AG08395 (cell line): ENCODE measurements around the gene TRA2B.

Source experiments
- DNase-seq: peaks from one replicate; pipeline ENCODE4 v3.0.0; 2012; ENCODE audit warnings: mixed read lengths, low spot score

Gene TRA2B

DNA sequence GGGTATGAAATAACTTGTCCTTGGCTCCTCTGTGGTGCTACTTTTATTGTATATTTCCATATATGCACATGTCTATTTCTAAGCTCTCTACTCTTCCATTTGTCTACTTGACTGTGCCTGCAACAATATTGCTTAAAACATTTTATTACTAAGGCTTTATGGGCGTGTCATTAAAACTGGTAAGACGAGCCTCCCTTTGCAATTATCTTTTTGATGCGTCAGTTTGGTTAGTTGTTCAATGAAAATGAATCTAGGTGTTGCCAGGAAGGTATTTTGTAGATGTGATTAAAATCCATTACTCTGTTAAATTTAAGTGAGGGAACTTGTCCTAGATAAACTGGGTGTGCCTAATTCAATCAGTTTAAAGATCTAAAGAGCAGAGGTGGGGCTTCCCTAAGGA lies 12.9 kb upstream of the TRA2B start:
- DNase-seq = no peak

DNA sequence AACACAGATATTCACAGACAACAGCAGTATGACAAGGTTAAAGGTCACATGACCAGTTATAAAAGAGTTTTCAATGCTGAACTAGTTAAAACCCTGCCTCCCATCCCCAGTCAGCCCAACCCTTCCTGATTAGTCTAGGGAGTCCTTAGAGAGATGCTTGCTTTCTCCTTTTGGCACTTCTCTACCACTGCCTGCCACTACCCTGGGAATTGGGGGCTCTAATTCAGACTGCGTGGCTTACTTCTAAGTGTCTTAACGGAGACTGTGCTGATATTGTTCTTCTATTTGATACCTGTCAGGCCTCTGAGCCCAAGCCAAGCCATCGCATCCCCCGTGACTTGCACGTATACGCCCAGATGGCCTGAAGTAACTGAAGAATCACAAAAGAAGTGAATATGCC lies 11.7 kb upstream of the TRA2B start:
- no peak for DNase-seq

DNA sequence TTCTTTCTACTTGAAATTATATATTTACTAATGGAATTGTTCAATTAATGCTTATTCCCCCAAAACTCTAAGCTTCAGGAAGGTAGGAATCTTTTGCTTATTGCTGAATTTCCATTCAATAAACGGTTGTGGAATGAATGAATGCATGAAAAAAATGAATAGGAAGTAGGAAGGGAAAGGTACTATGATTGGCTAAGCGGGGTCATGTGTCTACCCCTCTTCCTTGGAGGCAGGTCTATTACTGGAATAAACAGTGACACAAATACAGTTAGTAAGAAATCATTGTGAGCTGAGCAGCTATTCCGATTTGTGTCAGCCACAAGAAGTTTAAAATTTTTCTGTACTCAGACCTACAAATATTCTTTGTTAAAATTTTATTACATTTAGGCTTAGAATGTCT lies 10.5 kb upstream of the TRA2B start:
- DNase-seq = no peak

DNA sequence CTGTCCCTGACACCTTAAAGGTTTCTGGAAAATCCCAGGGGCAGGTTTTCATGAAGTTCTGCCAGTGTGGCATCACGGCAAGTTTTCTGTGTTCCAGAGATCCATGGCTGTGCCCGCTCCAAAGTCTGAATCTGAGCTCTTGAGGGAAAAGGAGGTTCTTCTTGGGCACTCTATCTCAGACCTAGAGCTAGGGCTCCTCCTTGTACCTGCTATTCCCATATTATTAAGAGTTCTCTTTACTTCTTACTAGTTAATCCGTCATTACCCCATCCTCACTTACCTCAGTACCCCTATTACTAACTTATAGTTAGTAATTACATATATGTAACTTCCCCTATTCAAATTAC lies 5.9 kb upstream of the TRA2B start:
- no peak for DNase-seq

DNA sequence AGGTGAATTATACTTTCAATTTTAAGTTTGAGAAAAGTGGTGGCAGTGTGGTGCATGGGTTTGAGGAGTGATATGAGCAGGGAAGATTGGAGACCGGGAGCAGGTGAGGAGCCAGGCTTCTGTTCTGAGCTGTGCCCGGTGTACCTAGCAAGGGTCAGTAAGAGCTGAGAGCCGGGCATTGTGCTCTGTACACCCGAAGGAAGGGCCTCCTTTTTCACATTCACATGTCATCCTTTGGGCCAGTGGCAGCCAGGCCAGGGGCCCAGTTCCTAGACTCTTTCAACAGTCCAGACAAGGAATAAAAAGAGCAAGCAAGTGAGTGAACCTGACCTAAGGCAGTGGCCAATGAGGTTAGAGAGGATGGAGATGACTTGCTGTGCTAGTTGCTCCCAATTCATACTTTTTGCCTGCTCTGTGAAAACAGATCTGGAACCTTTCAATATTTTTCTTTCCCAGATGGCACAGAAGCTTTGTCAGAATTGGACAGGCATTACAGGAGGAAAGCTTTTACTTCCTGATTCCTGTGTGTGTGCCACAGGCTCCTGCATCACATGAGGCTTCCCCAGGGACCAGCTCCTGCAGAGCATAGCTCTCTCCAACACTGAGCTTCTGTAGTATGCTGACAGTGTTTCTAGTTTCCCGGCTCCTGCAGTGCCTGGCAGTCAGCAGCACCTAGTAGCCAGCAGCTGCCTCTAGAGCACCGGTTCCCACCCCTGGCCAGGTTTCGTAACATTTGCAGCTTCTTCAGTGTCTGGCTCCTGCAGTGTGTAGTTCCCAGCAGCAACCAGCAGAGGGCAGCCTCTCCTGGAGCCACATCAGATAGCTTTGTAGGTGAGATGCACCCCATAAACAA lies 5.3 kb upstream of the TRA2B start:
- DNase-seq = peak; percentile 79

DNA sequence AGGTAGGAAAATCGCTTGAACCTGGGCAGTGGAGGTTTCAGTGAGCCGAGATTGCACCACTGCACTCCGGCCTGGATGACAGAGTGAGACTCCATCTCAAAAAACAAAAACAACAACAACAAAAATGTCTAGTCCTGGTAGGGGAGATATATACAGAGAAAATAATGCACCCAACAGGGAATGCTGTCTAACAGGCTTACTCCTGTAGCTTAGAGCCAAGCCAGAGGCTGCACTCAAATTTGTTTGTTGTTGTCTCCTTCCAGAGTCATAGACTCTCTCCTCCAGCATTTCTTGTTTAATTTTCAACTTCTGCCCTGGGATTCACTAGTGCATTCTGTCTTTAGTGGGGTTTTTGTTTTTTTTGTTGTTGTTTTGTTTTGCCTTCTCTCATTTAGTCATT lies 4.6 kb upstream of the TRA2B start:
- DNase-seq = no peak

DNA sequence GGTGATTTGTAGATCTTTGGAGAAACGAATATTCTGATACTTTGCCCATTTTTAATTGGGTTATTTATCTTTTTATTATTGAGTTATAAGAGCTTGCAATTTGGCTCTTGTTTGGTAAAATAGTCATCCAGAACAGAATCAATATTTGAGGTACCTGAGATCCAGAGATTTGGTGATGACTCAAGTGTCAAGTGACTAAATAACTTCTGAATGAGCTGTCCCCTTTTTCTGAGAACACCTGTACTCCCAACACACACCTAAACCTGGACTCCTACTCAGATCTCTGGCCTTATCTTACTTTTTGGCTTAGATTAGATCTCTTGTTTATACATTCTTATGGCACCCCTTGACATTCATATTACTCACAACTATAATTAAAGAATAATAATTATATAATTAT lies 3.1 kb upstream of the TRA2B start:
- DNase-seq = no peak

DNA sequence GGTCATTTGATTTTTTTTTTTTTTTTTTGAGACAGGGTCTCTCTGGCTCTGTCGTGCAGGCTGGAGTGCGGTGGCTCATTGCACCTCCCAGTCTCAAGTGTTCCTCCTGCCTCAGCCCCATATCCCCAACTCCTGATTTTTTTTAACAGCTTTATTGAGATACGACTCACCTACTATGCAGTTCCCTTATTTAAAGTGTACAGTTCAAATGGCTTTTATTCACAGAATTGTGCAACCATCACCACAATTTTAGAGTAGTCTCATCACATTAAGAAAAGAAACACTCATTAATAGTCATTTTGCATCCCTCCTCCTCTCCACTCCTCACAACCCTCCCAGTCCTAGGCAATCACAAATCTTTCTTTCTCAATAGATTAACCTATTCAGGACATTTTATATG lies 1.9 kb upstream of the TRA2B start:
- DNase-seq = no peak

DNA sequence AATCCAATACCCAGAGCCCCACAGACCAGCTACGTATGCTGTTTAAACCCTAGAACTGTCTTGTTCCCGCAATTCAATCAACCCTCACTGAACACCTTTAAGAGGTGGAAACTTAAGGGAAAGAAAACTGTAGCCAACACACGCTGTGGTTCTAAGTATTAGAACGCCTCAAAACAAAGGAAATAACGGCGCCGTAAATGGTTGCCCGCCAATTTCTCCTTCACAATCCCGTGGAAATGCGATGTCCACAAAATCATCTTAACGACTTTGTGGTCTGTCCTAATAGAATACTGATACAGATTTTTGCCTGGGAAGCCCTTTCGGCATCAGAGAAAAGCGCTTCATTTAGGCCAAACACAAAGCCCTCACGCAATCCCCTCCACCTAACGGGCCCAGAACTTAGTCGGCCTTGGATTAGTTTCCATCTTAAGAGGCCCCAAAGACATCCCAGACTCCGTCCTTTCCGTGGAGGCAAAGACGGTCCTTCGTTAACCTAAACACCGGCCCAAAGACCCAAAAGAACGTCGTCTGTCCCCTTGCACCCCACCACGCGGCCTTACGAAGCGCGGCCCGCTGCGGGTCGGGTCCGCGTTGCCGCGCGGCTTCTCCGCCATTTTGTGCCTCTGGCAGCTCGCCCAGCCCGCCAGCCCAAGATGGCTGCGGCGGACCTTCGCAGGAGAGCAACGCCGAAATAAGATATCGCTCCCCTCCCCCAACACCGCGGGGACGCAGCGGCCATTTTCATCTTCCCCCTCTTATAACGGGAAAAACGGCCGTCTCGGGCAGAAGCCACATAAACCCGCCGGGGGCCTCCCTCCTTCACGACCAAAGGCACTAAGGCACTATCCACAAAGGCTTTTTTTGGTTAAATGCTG lies 763 bp downstream of the TRA2B start:
- peak; percentile 81 for DNase-seq

DNA sequence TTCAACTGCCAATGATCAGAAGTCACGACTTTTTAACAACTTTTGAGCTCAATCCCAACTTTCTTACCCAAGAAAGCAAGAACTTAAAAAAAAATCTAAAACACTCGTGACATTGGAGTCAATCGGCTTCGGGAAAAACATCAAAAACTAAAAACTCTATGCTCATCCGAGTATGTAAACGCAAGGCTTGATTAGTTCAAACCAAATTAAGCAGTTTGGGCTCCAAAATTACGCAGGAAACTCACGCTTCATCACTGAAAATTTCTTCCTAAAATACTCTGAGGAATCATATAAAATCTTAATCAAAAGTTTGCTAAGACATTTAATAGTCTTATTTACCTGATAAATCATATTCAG lies 1.6 kb downstream of the TRA2B start:
- DNase-seq = no peak

DNA sequence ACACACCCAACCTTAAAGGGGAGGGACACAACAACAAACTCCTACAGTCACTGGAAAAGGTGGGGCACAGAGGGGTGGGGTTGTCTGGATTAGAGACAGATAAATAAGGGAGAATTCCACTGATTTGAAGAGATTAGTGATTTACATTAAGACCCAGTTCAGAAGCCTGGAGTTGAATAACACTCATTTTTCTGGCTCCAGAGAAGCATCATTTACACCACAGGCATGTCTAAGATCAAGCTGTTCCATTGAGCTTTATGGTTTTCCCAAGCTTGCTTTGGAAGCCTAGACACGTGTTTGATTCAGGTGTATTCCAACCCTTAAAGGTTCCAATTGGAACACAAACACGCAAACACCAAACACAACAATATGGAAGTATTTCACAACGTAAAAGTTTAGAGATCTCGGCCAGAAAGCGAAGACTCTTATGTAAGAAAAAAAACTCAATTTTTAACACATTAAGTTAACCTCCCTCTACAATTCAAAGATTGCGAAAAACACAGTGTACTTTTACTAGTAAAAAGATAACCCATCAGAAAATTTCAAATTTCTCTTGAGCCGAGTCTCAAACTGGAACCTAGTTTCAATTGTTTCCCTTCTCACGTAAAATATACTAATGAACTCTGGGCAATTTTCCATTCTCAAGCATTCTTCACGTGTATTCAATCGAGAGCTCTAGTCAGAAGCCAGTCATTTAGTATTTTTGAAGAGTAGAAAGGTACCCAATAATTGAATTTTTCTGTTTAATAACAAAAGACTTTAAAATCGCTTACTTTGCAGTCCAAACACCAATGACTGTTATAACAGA lies 2.1 kb downstream of the TRA2B start:
- DNase-seq = no peak

DNA sequence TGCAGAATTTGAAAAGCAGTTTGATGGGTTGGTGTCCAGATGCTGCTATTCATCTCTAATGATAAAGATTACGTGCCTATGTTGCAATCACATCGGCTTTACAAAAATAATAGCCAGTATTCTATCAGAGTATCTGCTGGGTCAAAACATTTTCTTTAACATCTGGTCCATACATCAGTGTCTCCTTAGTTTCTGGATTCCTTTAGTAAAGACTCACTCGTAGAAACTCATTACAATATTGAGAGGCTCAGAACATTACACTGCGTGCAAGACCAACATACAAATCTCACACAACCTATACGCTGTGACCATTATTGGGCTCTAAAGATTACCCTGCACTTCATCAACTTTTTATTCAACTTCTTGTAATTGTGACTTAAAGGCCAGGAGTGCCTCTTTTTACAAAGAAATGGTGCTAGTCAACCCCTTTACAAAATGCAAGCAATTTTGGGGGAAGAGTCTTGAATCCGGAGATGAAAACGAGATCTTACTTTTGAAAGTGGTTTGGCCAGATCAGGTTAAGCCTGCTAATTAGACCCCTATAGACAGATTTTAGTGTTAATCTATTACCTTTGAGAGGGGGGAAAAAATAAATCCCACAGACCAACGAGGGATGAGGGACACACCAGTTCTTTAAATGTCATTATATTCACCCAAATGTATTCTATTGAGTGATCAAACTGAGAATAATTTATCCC lies 2.9 kb downstream of the TRA2B start:
- DNase-seq = no peak

DNA sequence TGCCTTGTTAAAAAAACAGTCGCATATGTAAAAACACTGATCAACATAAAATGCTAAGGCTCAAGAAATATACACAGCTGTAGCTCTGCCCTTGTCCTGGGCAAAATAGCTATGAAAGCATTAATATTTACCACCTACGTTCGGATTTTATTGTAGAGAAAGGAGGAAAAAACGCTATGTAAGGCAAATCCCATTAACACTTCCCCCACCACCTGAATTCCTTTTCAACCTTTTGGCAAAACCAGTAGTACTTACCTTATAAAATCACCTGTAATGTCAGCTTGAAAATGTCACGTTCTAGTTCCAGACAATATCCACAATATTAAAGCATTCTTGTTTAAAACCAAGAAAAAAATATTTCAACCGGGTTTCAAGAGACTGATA lies 3.6 kb downstream of the TRA2B start:
- no peak for DNase-seq

DNA sequence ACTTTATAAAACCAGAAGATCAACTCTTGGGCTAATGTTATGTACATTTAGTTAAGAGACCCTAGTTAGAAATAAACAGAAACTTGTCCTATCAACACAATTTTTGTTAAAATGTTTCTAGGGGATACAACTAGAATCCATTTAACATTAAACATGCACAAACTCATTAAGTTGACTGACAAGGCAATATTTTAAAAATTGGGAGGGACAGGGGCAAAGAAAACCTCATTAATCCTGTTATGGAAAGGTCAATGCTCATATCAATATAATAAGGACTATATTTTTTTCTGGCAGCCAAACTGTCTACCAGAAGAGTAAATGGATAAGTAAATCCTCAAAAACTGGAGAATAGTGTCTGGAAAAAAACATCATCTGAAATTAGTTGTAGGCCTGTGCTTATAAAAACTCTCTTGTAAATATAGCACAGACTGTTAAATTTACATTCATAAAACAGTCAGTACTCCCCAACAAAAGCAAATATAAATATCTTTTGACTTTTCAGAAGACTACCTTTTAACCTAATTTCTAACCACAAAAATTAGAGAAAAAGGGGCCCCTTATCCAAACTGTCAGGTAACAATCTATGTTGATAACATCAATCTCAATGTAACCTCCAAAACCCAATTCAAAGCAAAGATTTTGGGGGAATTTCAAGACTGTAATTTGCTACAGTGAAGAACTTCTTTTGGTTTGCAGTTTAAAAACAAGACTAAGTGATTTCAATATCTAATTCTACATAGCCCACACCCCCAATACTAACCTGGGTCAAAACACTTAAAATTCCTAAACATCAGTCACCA lies 4.2 kb downstream of the TRA2B start:
- DNase-seq = no peak

DNA sequence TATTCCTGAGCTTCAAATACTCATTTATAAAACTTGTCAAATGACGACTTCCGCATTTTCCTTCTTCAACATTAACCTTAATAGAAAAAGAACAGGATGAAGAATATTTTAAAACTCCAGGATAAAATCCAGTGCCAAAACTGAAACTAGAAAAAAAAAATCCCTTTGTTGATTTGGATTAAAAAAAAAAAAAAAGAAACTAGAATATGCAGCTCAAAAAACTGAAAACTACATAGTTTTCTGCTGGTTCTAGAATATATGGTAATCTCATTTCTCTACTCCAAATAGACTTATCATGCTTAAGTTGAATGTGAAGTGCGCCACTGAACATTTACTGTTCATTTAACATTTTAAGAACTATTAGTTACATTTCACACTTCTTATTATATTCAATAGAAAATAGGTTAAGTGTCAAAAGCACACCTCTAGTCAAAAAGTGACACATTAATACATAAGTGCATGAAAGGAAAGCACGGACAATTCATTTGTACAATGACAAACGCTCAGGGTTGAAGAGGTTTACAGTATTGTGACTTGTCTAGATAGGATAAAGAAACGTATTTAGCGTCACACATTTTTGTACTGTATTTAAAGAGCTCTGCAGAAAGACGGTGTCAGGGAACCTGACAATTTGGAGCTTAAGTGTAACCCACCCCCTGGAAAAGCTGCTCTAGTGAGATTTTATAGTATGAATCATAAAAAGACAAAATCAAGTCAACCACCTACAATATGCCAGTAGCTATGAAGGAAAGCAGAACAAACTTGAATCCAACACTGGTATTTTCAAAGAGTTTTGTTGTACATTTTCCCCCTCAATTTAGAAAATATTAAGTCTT lies 5.8 kb downstream of the TRA2B start:
- no peak for DNase-seq

DNA sequence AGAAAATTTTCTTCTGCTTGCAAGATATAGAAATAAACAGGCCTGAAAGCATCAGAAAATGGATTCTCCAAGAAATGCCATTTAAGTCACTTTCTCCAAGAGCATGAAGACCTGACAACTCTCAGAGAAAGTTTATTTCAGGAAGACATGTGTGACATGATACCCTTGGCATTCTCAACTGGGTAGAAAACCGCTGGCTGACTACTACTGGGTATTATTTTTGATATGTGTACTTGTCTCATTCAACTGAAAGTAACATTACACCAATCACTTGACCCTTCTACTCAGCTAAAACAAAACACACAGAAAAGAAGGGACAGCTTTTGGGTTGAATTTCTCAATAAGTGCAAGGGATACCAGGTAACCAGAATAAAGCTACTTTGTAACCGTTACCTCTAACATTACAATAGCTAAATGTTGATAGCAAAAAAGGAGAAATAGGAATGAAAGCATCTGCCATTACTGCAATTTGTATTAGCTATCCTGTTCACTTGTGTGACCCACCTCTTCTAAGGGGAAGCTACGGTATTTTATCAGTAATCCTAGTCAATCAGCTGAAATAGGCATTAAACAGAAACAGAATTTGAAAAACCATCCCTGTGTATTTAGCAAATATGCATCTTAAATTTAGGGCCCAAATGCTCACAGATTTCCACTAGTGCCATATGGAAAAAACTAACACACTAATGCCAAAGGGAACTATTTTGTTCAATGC lies 7.3 kb downstream of the TRA2B start:
- DNase-seq = no peak

DNA sequence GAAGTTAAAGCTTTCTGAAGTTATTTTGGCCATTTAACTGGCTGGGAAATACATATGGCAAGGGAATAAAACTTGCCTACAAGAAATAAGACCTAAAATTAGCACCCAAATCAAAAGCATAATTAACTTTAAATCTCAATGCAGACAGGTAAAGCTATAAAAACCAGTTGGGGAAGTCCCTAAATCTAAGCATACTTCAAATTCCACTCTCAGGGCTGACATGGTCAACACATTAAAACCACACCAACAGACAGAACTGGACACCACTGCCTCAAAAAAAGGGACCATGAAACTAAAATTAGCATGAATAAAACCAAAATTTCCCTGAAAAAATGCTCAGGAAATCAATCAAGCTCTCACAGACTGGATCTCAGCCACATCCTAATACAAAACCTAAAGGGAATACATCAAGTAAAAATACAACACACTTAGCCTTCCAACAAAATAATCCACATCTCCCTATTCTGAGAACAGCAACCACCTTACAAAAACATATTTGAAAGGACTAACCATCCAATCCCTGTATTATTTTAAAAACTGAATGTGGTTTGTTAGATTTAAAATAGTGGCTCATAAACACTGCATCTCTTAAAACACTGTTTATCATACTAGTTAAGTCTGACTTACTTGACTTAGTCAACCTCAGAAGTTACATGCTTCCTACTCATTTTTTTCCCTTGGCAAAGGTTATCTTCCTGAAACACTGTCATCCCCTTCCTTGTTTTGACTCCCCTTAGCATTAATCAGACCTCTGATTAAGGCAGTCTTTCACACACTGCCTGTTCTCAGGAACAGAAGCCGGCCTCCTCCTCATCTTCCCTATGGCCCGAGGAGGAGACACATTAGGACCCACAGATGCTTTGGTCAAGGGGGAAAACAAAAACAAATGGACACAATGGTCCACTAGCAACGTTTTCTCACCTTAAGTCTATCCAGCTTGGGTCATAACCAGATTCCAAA lies 8.3 kb downstream of the TRA2B start:
- peak; percentile 28 for DNase-seq

DNA sequence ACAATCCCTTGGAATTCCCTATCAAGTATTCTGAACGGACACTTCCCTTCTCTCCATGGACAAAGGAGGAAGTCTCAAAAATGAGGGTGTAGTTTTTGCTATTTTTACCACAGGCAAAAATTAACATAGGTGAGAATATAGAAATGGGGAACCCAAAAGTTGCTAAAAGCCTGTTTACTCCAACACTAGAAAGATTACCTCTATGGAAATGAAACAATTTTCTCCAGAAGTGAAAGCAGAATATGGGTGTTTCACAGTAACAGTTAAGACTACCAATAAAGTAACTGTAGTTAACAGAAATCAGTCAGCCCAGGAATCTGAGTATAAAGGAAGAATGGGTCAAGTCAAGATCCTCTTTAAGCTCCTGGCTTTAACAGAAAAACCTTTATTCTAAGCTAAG lies 9.3 kb downstream of the TRA2B start:
- DNase-seq = no peak
